CD4-positive, alpha-beta memory T cell (primary cell): ENCODE measurements around the gene DKC1. TPM values are rescaled to one million over a fixed set of nuclear protein-coding genes. Genes with fewer than 3 reads are reported as not detected.

Source experiments
- polyA plus RNA-seq, 2 donors: library from polyadenylated mRNA; unstranded; fragments of 300-500 nt; fragmentation: Illumina TruSeq; gene quantifications; one replicate each; pipeline ENCODE4 v1.2.3, GENCODE V29; 2021
- total RNA-seq, 2 experiments: library from RNA; stranded (reverse); gene quantifications; one replicate each; pipeline ENCODE4 v1.2.3, GENCODE V29; 2021

DKC1 gene
- total and polyA plus RNA-seq, 4 experiments from 2014 or later, result 30.4 to 63.9 (median 50.7) TPM

Other genes with a start within 250 kb of the DKC1 start
- 10 to 100 TPM; 51.0 to 51.8 TPM for gene FAM3A, start 246.6 kb upstream of the DKC1 start, total RNA-seq
- 10 to 100 TPM; 18.4 to 20.2 TPM for gene FAM3A, start 246.6 kb upstream of the DKC1 start, polyA plus RNA-seq
- 10 to 100 TPM; 45.4 to 46.0 TPM for gene G6PD, start 216.0 kb upstream of the DKC1 start, total RNA-seq
- 1 to 10 TPM; 1.7 to 3.8 TPM for gene G6PD, start 216.0 kb upstream of the DKC1 start, polyA plus RNA-seq
- gene IKBKG, start 215.2 kb upstream of the DKC1 start, total RNA-seq, result 10 to 100 TPM; 44.4 to 44.7 TPM
- 10 to 100 TPM; 28.2 to 34.6 TPM for gene IKBKG, start 215.2 kb upstream of the DKC1 start, polyA plus RNA-seq
- not detected for gene CTAG1A, start 177.7 kb upstream of the DKC1 start, total RNA-seq
- gene CTAG1A, start 177.7 kb upstream of the DKC1 start, polyA plus RNA-seq, result not detected
- gene CTAG1B, start 143.6 kb upstream of the DKC1 start, total RNA-seq, result not detected
- not detected for gene CTAG1B, start 143.6 kb upstream of the DKC1 start, polyA plus RNA-seq
- not detected for gene CTAG2, start 109.3 kb upstream of the DKC1 start, total RNA-seq
- gene CTAG2, start 109.3 kb upstream of the DKC1 start, polyA plus RNA-seq, result not detected
- gene GAB3, start 11.8 kb upstream of the DKC1 start, total RNA-seq, result 10 to 100 TPM; 14.9 to 15.6 TPM
- gene GAB3, start 11.8 kb upstream of the DKC1 start, polyA plus RNA-seq, result 1 to 10 TPM; 3.2 to 5.6 TPM
- gene MPP1, start 42.6 kb downstream of the DKC1 start, total RNA-seq, result 10 to 100 TPM; 11.1 to 12.6 TPM
- gene MPP1, start 42.6 kb downstream of the DKC1 start, polyA plus RNA-seq, result 10 to 100 TPM; 10.6 to 14.7 TPM
- not detected for gene SMIM9, start 71.8 kb downstream of the DKC1 start, total RNA-seq
- gene SMIM9, start 71.8 kb downstream of the DKC1 start, polyA plus RNA-seq, result not detected
- gene F8A1, start 123.5 kb downstream of the DKC1 start, total RNA-seq, result 10 to 100 TPM; 56.1 to 58.2 TPM
- gene F8A1, start 123.5 kb downstream of the DKC1 start, polyA plus RNA-seq, result 10 to 100 TPM; 20.3 to 90.4 TPM